Measurements from ENCODE around the gene RNASEL.

Gene RNASEL

DNA sequence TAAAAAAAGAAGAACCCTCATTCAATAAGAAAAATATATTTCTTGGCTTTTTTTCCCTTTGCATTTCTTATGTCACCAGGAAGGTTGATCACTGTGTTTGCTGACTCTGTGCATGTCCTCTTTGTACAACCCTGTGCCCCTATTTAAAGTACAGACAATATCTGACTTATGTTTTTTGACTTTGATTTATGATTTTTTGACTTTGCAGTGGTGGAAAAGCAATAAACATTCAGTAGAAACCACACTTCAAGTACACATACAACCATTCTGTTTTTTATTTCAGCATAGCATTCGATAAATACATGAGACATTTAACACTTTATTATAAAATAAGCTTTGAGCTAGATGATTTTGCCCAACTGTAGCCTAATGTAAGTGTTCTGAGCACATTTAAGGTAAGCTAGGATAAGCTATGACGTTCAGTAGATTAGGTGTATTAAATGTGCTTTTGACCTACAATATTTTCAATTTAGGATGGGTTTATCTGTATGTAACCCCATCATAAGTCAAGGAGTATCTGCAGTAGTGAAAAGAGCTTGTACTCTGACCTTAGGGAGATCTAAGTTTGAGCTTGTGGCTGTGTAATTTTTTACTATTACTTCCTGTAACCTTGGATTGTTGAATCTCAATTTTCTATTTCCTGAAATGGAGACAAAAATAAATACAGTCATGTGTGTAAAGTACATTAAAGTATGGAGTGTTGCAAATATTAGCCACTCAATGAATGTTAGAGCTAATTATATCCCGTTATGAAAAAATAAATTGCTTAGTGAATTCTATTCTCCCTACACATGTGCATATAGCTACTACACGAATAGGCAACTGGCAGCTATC, 1.2 kb downstream of the RNASEL start:
- TF ChIP-seq, protein P1, sequence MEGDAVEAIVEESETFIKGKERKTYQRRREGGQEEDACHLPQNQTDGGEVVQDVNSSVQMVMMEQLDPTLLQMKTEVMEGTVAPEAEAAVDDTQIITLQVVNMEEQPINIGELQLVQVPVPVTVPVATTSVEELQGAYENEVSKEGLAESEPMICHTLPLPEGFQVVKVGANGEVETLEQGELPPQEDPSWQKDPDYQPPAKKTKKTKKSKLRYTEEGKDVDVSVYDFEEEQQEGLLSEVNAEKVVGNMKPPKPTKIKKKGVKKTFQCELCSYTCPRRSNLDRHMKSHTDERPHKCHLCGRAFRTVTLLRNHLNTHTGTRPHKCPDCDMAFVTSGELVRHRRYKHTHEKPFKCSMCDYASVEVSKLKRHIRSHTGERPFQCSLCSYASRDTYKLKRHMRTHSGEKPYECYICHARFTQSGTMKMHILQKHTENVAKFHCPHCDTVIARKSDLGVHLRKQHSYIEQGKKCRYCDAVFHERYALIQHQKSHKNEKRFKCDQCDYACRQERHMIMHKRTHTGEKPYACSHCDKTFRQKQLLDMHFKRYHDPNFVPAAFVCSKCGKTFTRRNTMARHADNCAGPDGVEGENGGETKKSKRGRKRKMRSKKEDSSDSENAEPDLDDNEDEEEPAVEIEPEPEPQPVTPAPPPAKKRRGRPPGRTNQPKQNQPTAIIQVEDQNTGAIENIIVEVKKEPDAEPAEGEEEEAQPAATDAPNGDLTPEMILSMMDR (IDR thresholded peaks at IDR 0.05; ENCODE audit: borderline replicate concordance, insufficient read depth, low read depth, low read length), result no peak

DNA sequence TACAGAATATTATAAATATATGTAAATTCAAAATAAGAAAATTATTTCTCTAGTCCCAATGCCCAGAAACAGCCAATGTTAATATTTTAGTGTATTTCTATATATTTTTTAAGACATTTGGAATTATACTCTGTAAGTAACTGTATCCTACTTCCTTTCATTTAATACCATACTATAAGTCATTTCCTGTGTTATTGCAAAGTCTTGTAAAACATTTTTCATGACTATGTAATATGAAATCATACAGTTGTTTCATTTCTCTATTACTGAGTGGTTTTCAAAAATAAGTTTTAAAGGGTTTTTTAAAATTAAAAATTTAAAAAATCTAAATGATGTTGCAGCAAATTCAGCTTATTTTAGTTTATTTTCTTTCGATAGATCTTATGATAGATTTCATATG, 2.0 kb downstream of the RNASEL start:
- no peak overlapping the region for H3K4me3 ChIP-seq (ENCODE audit: low read depth, low read length)
- TF ChIP-seq, protein P1 (IDR thresholded peaks at IDR 0.05; ENCODE audit: borderline replicate concordance, insufficient read depth, low read depth, low read length), result no peak

More for the DNA sequence above, 1.2 kb downstream of the RNASEL start:
- H3K4me3 ChIP-seq (ENCODE audit: low read depth, low read length), result peak overlapping the region; percentile 75

DNA sequence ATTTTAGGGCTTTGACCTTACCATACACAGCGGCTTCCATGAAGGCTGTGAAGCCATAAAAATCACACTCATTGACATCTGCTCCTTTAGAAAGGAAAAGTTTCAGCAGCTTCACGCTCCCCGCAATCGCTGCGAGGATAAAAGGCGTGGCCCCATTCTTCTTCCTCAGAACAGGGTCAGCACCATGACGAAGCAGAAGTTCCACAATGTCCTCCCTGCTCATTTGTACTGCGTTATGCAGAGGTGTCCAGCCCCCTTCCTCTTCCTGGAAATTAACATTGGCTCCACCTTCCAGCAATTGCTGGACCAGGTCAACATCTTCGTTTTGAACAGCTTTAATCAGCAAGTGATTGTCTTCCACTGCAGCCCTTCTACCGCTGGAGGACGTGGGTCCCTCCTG, 2.7 kb downstream of the RNASEL start:
- TF ChIP-seq, protein P1 (IDR thresholded peaks at IDR 0.05; ENCODE audit: borderline replicate concordance, insufficient read depth, low read depth, low read length), result no peak
- no peak overlapping the region for H3K4me3 ChIP-seq (ENCODE audit: low read depth, low read length)

DNA sequence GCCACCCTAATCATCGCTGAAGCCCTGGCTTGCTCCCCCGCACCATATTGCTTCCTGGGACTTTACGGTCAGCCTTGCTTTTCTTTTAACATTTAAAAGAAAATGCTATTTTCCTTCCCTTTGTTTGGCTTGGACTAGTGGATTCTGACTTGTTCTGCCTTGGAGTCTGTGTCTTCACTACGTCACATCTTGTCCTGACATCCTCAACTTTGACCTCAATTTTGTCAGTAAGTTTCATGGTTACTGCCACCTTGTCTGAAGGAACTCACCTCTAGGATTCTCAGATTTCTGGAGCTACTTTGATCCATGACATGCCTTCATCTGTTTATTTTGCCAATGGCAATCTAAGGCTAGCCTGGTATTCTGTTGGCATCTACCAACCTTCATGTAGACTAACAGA, 4.3 kb downstream of the RNASEL start:
- TF ChIP-seq, protein P1 (IDR thresholded peaks at IDR 0.05; ENCODE audit: borderline replicate concordance, insufficient read depth, low read depth, low read length), result no peak
- H3K4me3 ChIP-seq (ENCODE audit: low read depth, low read length), result no peak overlapping the region

DNA sequence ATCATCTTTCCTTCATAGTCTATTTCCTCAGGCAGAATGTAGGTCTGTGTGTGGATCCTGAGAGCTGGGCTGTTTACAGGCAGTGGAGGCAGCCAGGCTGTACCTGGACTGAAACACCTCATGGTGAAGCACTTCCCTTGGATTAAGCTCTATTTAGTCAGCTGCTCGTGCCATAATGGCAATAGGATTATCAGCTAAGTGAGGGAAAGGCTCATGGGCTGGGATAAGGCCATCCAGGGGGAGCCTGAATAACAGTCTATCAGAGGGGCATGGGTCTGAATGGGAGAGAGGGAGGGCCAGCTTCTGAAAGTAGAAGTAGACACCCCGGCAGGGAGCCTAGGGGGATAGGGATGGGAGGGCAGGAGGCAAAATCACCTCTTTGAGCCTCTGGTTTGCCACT, 8.3 kb downstream of the RNASEL start:
- TF ChIP-seq, protein P1 (IDR thresholded peaks at IDR 0.05; ENCODE audit: borderline replicate concordance, insufficient read depth, low read depth, low read length), result no peak
- no peak overlapping the region for H3K4me3 ChIP-seq (ENCODE audit: low read depth, low read length)

DNA sequence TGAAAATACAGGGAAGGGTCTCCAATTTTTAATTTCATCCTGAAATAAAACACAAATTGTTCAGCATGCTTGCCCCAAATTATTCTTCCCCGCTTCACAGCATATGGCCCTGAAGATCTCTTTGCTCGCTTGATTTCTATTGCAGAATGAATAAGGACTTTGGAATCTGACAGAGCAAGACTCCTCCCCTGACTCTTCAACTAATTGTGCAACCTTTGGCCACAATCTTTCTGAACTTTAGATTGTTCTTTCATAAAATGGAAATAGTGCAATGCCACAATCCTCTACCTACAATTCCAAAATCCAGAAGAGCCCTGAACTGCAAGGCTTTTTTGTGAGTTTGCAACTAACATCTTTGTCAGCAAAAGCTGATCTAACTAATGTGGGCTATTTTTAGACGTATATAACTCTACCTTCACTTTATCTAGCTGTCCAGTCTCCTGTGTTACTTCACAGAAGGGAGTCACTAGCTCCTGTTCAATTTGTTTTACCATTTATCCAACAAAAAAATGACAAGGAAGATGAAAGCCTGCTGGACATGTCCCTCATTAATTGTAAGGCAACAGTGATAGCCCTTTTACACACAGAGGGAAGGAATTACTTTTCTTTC, 13.4 kb downstream of the RNASEL start:
- TF ChIP-seq, protein P1 (IDR thresholded peaks at IDR 0.05; ENCODE audit: borderline replicate concordance, insufficient read depth, low read depth, low read length), result no peak
- H3K4me3 ChIP-seq (ENCODE audit: low read depth, low read length), result no peak overlapping the region

DNA sequence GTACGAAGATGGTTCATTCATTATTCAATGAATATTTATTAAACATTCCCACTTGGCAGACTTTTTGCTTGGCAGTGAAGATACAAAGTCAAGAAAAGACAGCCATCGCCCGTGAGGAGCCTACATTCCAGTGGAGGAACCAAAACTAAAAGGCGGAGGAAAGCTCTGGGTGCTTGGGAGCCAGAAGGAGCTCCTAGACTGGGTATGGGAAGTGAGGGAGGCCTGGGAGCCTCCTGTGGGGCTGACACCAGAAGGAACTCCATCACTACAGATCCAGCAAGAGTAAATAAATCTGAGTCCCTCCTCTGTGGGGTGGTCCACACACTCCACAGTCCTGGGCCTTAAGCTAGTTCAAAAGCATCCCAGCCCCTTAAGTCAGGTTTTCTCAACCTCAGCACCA, 14.9 kb downstream of the RNASEL start:
- TF ChIP-seq, protein P1 (IDR thresholded peaks at IDR 0.05; ENCODE audit: borderline replicate concordance, insufficient read depth, low read depth, low read length), result no peak
- no peak overlapping the region for H3K4me3 ChIP-seq (ENCODE audit: low read depth, low read length)
